IPS-18c (cell line): Measurements from ENCODE around the gene FANCC.

Experiments
- H3K4me3 ChIP-seq: 2 replicates; pipeline ENCODE4 v1.7.0; 2013; ENCODE audit warnings: low read depth, mild to moderate bottlenecking, low read length, moderate library complexity; ENCODE audit not compliant: insufficient read depth
- H3K9me3 ChIP-seq: one replicate; pipeline ENCODE4 v1.6.1; 2013; ENCODE audit warnings: mild to moderate bottlenecking, low read length, moderate library complexity; ENCODE audit not compliant: control insufficient read depth, insufficient read depth

FANCC gene

GRCh38 chr9:95150903-95151302, 166.6 kb downstream of the FANCC start:
- Histone ChIP-seq H3K9me3 (no peaks in the 10 kb centered on the region), H3K4me3 (no peak overlapping the region)

- no peak overlapping the region for H3K4me3 ChIP-seq
- no peaks in the 10 kb centered on the region for H3K9me3 ChIP-seq
Measured at GRCh38 chr9:95148208-95148520, 169.3 kb downstream of the FANCC start.

GRCh38 chr9:95147452-95148207, 169.9 kb downstream of the FANCC start:
- no peaks in the 10 kb centered on the region for H3K9me3 ChIP-seq
- no peak overlapping the region for H3K4me3 ChIP-seq

- Histone ChIP-seq H3K9me3 (no peaks in the 10 kb centered on the region), H3K4me3 (no peak overlapping the region)
Measured at GRCh38 chr9:95143591-95144561, 173.6 kb downstream of the FANCC start.

GRCh38 chr9:95142728-95143127, 174.8 kb downstream of the FANCC start:
- H3K4me3 ChIP-seq, result no peak overlapping the region
- no peaks in the 10 kb centered on the region for H3K9me3 ChIP-seq

- Histone ChIP-seq H3K9me3 (no peaks in the 10 kb centered on the region), H3K4me3 (no peak overlapping the region)
Measured at GRCh38 chr9:95142315-95142714, 175.2 kb downstream of the FANCC start.

GRCh38 chr9:95140821-95141220, 176.7 kb downstream of the FANCC start:
- Histone ChIP-seq H3K9me3 (no peaks in the 10 kb centered on the region), H3K4me3 (no peak overlapping the region)

- no peaks in the 10 kb centered on the region for H3K9me3 ChIP-seq
Measured at GRCh38 chr9:95139126-95139525, 178.4 kb downstream of the FANCC start.

GRCh38 chr9:95138474-95138873, 179.0 kb downstream of the FANCC start:
- Histone ChIP-seq H3K9me3 (no peaks in the 10 kb centered on the region), H3K4me3 (no peak overlapping the region)

More at GRCh38 chr9:95139126-95139525, 178.4 kb downstream of the FANCC start:
- H3K4me3 ChIP-seq, result no peak overlapping the region

GRCh38 chr9:95137587-95138145, 179.8 kb downstream of the FANCC start:
- Histone ChIP-seq H3K4me3 (no peak overlapping the region), H3K9me3 (no peaks in the 10 kb centered on the region)

GRCh38 chr9:95135756-95136155, 181.8 kb downstream of the FANCC start:
- H3K4me3 ChIP-seq, result no peak overlapping the region
- H3K9me3 ChIP-seq, result no peaks in the 10 kb centered on the region

GRCh38 chr9:95134457-95134881, 183.0 kb downstream of the FANCC start:
- H3K9me3 ChIP-seq, result no peaks in the 10 kb centered on the region
- H3K4me3 ChIP-seq, result no peak overlapping the region

- Histone ChIP-seq H3K4me3 (no peak overlapping the region), H3K9me3 (no peaks in the 10 kb centered on the region)
Measured at GRCh38 chr9:95133325-95133705, 184.2 kb downstream of the FANCC start.

GRCh38 chr9:95132366-95133324, 184.9 kb downstream of the FANCC start:
- H3K4me3 ChIP-seq, result no peak overlapping the region
- H3K9me3 ChIP-seq, result no peaks in the 10 kb centered on the region

GRCh38 chr9:95131023-95131943, 186.2 kb downstream of the FANCC start:
- Histone ChIP-seq H3K4me3 (no peak overlapping the region), H3K9me3 (no peaks in the 10 kb centered on the region)

GRCh38 chr9:95130484-95130883, 187.0 kb downstream of the FANCC start:
- Histone ChIP-seq H3K4me3 (no peak overlapping the region), H3K9me3 (no peaks in the 10 kb centered on the region)
